ENCODE results near the gene ZNF521. TPM values are rescaled to one million over a fixed set of nuclear protein-coding genes. Genes with fewer than 3 reads are reported as not detected.

The ZNF521 gene
- total and polyA plus RNA-seq, 2 of the 13 experiments (the other 11 are each of a cell fraction or from before 2014, with no cell fraction given), result 0.02 TPM; not detected in 1

GRCh38 chr18:25282282-25282681, 69.7 kb downstream of the ZNF521 start:
- no peak overlapping the region for H3K9ac ChIP-seq (ENCODE audit: insufficient read depth, low read depth, low read length)
- intact Hi-C loops (cut with micrococcal nuclease; ENCODE audit: unreplicated experiment), result no loop called here
- WGBS (ENCODE audit: low lambda C conversion rate), result 16% methylated on average over 8 of the region's 8 CpGs
- H3K9me3 ChIP-seq (ENCODE audit: low read length), result no peaks in the 10 kb centered on the region
- no peak overlapping the region for H2AFZ ChIP-seq (ENCODE audit: low read length)
- no peaks in the 10 kb centered on the region for H4K20me1 ChIP-seq (ENCODE audit: insufficient read depth, low read length)
- H3K4me1 ChIP-seq (ENCODE audit: insufficient read depth, low read length), result no peaks in the 10 kb centered on the region
- POLR2A ChIA-PET, result no interaction called here
- H3K27me3 ChIP-seq (ENCODE audit: control insufficient read depth in 1 of 2, insufficient read depth in 2 of 2, low read length in 2 of 2), result 0 out of 5 replicates have a peak, but pooled peaks cover 0 to 2% of the 10 kb centered on the region in 2 experiments
- H3K36me3 ChIP-seq (replicated peaks in 1 of 2; ENCODE audit: control insufficient read depth in 1 of 2, insufficient read depth in 2 of 2, low read length in 2 of 2), result no peaks in the 10 kb centered on the region
- CTCF ChIA-PET (ENCODE audit: low intra/inter-chr PET ratio, low total read pairs), result no interaction called here
- in situ Hi-C loops (cut with HindIII; ENCODE audit: extremely low pct_ligation_motif_present, low pct_unique_long_range_greater_than_20kb), result no loop called here
- ATAC-seq (no peak; the same call in 2 of the 3 replicates), DNase-seq (ENCODE audit: low spot score) (no peak), FAIRE-seq (no peak)
- no peak overlapping the region for H3K27ac ChIP-seq (ENCODE audit: extremely low read length, insufficient read depth, low read length)
- no peak overlapping the region for H3K4me2 ChIP-seq (ENCODE audit: low read depth, low read length)
- no TSS peak for BruUV-seq (replicated peaks)
- H3K79me2 ChIP-seq (ENCODE audit: insufficient read depth, low read length), result no peaks in the 10 kb centered on the region
- H3K4me3 ChIP-seq (replicated peaks in 1 of 3; ENCODE audit: insufficient read depth in 1 of 3, low read depth in 2 of 3, low read length in 3 of 3), result no peak overlapping the region
- TF ChIP-seq, protein P1, sequence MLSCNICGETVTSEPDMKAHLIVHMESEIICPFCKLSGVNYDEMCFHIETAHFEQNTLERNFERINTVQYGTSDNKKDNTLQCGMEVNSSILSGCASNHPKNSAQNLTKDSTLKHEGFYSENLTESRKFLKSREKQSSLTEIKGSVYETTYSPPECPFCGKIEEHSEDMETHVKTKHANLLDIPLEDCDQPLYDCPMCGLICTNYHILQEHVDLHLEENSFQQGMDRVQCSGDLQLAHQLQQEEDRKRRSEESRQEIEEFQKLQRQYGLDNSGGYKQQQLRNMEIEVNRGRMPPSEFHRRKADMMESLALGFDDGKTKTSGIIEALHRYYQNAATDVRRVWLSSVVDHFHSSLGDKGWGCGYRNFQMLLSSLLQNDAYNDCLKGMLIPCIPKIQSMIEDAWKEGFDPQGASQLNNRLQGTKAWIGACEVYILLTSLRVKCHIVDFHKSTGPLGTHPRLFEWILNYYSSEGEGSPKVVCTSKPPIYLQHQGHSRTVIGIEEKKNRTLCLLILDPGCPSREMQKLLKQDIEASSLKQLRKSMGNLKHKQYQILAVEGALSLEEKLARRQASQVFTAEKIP (CRISPR knock-in tag; IDR thresholded peaks at IDR 0.05; ENCODE audit: borderline replicate concordance), result no peak
- TF ChIP-seq ZNF484 (CRISPR knock-in tag; IDR thresholded peaks at IDR 0.05; ENCODE audit: borderline replicate concordance, low read depth) (no peak), ZNF564 (CRISPR knock-in tag; IDR thresholded peaks at IDR 0.05) (no peak), NFIC (IDR thresholded peaks at IDR 0.05; ENCODE audit: low read length) (no peak), EED (CRISPR knock-in tag; IDR thresholded peaks at IDR 0.05) (no peak), ASH2L (IDR thresholded peaks at IDR 0.05; ENCODE audit: insufficient read length, low read depth, low read length) (no peak), EHMT2 (IDR thresholded peaks at IDR 0.05; ENCODE audit: borderline replicate concordance, low read depth, low read length) (no peak), ZNF512B (CRISPR knock-in tag; IDR thresholded peaks at IDR 0.05; ENCODE audit: borderline replicate concordance) (no peak), ZBTB42 (CRISPR knock-in tag; IDR thresholded peaks at IDR 0.05) (no peak), ZNF44 (CRISPR knock-in tag; IDR thresholded peaks at IDR 0.05) (no peak), ZNF619 (CRISPR knock-in tag; IDR thresholded peaks at IDR 0.05) (no peak), TBX2 (CRISPR knock-in tag; IDR thresholded peaks at IDR 0.05; ENCODE audit: borderline replicate concordance) (no peak), CHD2 (IDR thresholded peaks at IDR 0.05; ENCODE audit: low read depth, low read length) (no peak)
- TF ChIP-seq, protein P2, sequence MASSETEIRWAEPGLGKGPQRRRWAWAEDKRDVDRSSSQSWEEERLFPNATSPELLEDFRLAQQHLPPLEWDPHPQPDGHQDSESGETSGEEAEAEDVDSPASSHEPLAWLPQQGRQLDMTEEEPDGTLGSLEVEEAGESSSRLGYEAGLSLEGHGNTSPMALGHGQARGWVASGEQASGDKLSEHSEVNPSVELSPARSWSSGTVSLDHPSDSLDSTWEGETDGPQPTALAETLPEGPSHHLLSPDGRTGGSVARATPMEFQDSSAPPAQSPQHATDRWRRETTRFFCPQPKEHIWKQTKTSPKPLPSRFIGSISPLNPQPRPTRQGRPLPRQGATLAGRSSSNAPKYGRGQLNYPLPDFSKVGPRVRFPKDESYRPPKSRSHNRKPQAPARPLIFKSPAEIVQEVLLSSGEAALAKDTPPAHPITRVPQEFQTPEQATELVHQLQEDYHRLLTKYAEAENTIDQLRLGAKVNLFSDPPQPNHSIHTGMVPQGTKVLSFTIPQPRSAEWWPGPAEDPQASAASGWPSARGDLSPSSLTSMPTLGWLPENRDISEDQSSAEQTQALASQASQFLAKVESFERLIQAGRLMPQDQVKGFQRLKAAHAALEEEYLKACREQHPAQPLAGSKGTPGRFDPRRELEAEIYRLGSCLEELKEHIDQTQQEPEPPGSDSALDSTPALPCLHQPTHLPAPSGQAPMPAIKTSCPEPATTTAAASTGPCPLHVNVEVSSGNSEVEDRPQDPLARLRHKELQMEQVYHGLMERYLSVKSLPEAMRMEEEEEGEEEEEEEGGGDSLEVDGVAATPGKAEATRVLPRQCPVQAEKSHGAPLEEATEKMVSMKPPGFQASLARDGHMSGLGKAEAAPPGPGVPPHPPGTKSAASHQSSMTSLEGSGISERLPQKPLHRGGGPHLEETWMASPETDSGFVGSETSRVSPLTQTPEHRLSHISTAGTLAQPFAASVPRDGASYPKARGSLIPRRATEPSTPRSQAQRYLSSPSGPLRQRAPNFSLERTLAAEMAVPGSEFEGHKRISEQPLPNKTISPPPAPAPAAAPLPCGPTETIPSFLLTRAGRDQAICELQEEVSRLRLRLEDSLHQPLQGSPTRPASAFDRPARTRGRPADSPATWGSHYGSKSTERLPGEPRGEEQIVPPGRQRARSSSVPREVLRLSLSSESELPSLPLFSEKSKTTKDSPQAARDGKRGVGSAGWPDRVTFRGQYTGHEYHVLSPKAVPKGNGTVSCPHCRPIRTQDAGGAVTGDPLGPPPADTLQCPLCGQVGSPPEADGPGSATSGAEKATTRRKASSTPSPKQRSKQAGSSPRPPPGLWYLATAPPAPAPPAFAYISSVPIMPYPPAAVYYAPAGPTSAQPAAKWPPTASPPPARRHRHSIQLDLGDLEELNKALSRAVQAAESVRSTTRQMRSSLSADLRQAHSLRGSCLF (CRISPR knock-in tag; IDR thresholded peaks at IDR 0.05; ENCODE audit: borderline replicate concordance), result no peak
